AG09319 (cell line): ENCODE data around the gene NALCN.

Experiments used
- DNase-seq: peaks from one replicate; pipeline ENCODE4 v3.0.0-alpha.2; 2010; ENCODE audit warnings: low read depth; ENCODE audit errors: extremely low read depth
- CTCF ChIP-seq: IDR thresholded peaks from 2 replicates; pipeline ENCODE4 v1.5.1; 2011; ENCODE audit warnings: low read depth, mild to moderate bottlenecking, inconsistent platforms, low read length, moderate library complexity

NALCN gene

GRCh38 chr13:101398920-101399319, 17.4 kb downstream of the NALCN start:
- DNase-seq, result no peak
- TF ChIP-seq CTCF, result no peak

GRCh38 chr13:101398191-101398590, 18.1 kb downstream of the NALCN start:
- DNase-seq, result no peak

GRCh38 chr13:101397742-101398141, 18.6 kb downstream of the NALCN start:
- TF ChIP-seq CTCF, result no peak
- no peak for DNase-seq

More at GRCh38 chr13:101398191-101398590, 18.1 kb downstream of the NALCN start:
- no peak for TF ChIP-seq CTCF

- no peak for DNase-seq
- TF ChIP-seq CTCF, result no peak
Measured at GRCh38 chr13:101394605-101395004, 21.7 kb downstream of the NALCN start.

- TF ChIP-seq CTCF, result no peak
- DNase-seq, result no peak
Measured at GRCh38 chr13:101393140-101393539, 23.2 kb downstream of the NALCN start.

- DNase-seq, result no peak
- TF ChIP-seq CTCF, result no peak
Measured at GRCh38 chr13:101390461-101390860, 25.8 kb downstream of the NALCN start.

- no peak for DNase-seq
- TF ChIP-seq CTCF, result no peak
Measured at GRCh38 chr13:101384929-101385328, 31.4 kb downstream of the NALCN start.
